Erythroblast (primary cell): ENCODE data around the gene CKS1B.

Experiments used
- GATA1 ChIP-seq: IDR thresholded peaks from 2 replicates; pipeline ENCODE4 v1.6.1; 2011; ENCODE audit warnings: low read depth, mild to moderate bottlenecking, control low read depth, low read length, moderate library complexity
- POLR2A ChIP-seq: IDR thresholded peaks from 2 replicates; pipeline ENCODE4 v1.6.1; 2011; ENCODE audit warnings: mild to moderate bottlenecking, low read length

DNA sequence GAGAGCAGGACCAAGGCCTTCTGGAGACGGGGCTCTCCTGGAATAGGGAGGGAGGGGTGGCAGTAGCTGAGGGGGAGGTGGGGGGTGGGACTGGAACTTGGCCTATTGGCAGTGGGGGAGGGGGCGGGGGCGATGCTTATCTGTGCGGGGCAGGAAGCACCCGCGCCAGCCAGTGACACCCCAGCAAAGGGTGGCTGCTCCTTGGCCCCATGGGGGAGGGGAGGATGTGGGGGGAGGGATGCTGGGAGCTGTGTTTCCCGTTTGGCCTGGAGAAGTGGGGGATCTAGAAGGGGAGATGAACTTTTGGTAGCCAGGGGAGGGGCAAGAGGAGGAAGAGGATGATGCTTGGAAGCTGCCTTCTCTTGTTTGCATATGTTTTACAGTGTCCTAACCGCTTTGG, 39.2 kb downstream of the CKS1B start:
- no peak for TF ChIP-seq POLR2A
- no peak for TF ChIP-seq GATA1
